Activated CD4-positive, alpha-beta T cell treated with anti-CD3 and anti-CD28 coated beads for 36 hours (primary cell): ENCODE results near the gene ARF5. TPM values are rescaled to one million over a fixed set of nuclear protein-coding genes. Genes with fewer than 3 reads are reported as not detected.

Experiments
- ATAC-seq: fragments of 200-7000 bp; cut with Tn5 transposase; one replicate; pipeline ENCODE4 v1.10.0; 2021; ENCODE audit warnings: mild to moderate bottlenecking, moderate library complexity
- CTCF ChIA-PET: fragments of 350-600 bp; sonication (Branson Sonifier 250); formaldehyde crosslinking; loops from one replicate; lab custom pipeline; 2021; ENCODE audit warnings: antibody characterized with exemption; lab: Charles Lee
- POLR2A ChIA-PET: fragments of 350-600 bp; sonication (Branson Sonifier 250); formaldehyde crosslinking; loops from one replicate; lab custom pipeline; 2021; ENCODE audit warnings: antibody characterized with exemption, inconsistent platforms; lab: Charles Lee
- DNase-seq: peaks from one replicate; pipeline ENCODE4 v3.0.0-alpha.2; 2020
- H3K27ac Mint-ChIP-seq: one replicate; pipeline ENCODE4 v1.8.0; 2021; ENCODE audit warnings: mixed read lengths
- H3K27me3 Mint-ChIP-seq: one replicate; pipeline ENCODE4 v1.8.0; 2021; ENCODE audit warnings: mixed read lengths
- H3K36me3 Mint-ChIP-seq: one replicate; pipeline ENCODE4 v1.8.0; 2021; ENCODE audit warnings: low read depth, mixed read lengths
- H3K4me1 Mint-ChIP-seq: one replicate; pipeline ENCODE4 v1.8.0; 2021; ENCODE audit warnings: mixed read lengths
- H3K4me3 Mint-ChIP-seq: one replicate; pipeline ENCODE4 v1.8.0; 2021; ENCODE audit warnings: mild to moderate bottlenecking, moderate library complexity, mixed read lengths
- H3K9me3 Mint-ChIP-seq: one replicate; pipeline ENCODE4 v1.8.0; 2021; ENCODE audit warnings: low read depth, mixed read lengths
- intact Hi-C, 2 experiments: fragments of 100-400 bp; cut with DNase I in 1 of 2; cut with micrococcal nuclease in 1 of 2; formaldehyde crosslinking; loops; one replicate each; pipeline versions ENCODE4 v1.14.2 to v1.15.1; 2022 to 2024; cut with DNase I, micrococcal nuclease
- total RNA-seq, 2 experiments: library from RNA; stranded (reverse); gene quantifications; one replicate each; pipeline ENCODE4 v1.2.3, GENCODE V29; 2021

Gene ARF5
- total RNA-seq, 2 experiments from 2014 or later: 113 to 115 TPM

- Mint-ChIP-seq H3K4me1 (peaks cover 33% of the 10 kb centered on the region), H3K36me3 (peaks cover 24% of the 10 kb centered on the region), H3K27me3 (no peaks in the 10 kb centered on the region), H3K27ac (peak overlapping the region; percentile 93), H3K9me3 (no peaks in the 10 kb centered on the region), H3K4me3 (peak overlapping the region; percentile 90)
- CTCF ChIA-PET: interaction anchor here (0.5 to 1.3 kb wide), 5 partner anchors 16 to 360 kb away, joined by 3 to 5 read pairs (median 4); no protein-coding TSS in a partner anchor
- intact Hi-C loops: loop anchor here (1.0 to 10.0 kb wide), 12 partner anchors 62 to 1466 kb away; partner anchors contain the start of genes ZNF800 (in 2 of the 2), CALU (in 1 of the 2), HILPDA (in 1 of the 2) and IMPDH1 (in 1 of the 2)
- DNase-seq (peak; percentile 54), ATAC-seq (peak; percentile 17)
- POLR2A ChIA-PET: no interaction called here
These were observed 679 bp downstream of the ARF5 start for GRCh38 chr7:127588697-127589482.

GRCh38 chr7:127589896-127590295 lies 1.7 kb downstream of the ARF5 start:
- Mint-ChIP-seq H3K36me3 (peaks cover 22% of the 10 kb centered on the region), H3K27me3 (no peaks in the 10 kb centered on the region), H3K27ac (peak overlapping the region; percentile 93), H3K4me1 (peaks cover 24% of the 10 kb centered on the region), H3K9me3 (no peaks in the 10 kb centered on the region), H3K4me3 (peak overlapping the region; percentile 90)
- POLR2A ChIA-PET: no interaction called here
- no peak for DNase-seq
- ATAC-seq: no peak
- intact Hi-C loops: loop anchor here (2.0 to 10.0 kb wide), 9 partner anchors 195 to 1465 kb away; partner anchors contain the start of genes CALU (in 1 of the 2), HILPDA (in 1 of the 2), IMPDH1 (in 1 of the 2) and LRRC4 (in 1 of the 2)
- CTCF ChIA-PET: interaction anchor here (0.8 kb wide), 1 partner anchor 242 kb away, joined by 5 read pairs; no protein-coding TSS in a partner anchor

GRCh38 chr7:127591189-127591588 lies 3.0 kb downstream of the ARF5 start:
- CTCF ChIA-PET: no interaction called here
- no peak for ATAC-seq
- intact Hi-C loops: no loop called here
- Mint-ChIP-seq H3K4me3 (no peak overlapping the region), H3K4me1 (peaks cover 19% of the 10 kb centered on the region), H3K27ac (no peak overlapping the region), H3K27me3 (no peaks in the 10 kb centered on the region), H3K36me3 (peaks cover 22% of the 10 kb centered on the region), H3K9me3 (no peaks in the 10 kb centered on the region)
- POLR2A ChIA-PET: no interaction called here
- no peak for DNase-seq

GRCh38 chr7:127591591-127591990 lies 3.4 kb downstream of the ARF5 start:
- CTCF ChIA-PET: interaction anchor here (0.5 kb wide), 1 partner anchor 86 kb away, joined by 5 read pairs; no protein-coding TSS in a partner anchor
- ATAC-seq (no peak), DNase-seq (no peak)
- intact Hi-C loops: no loop called here
- H3K27ac Mint-ChIP-seq: no peak overlapping the region
- H3K36me3 Mint-ChIP-seq: peaks cover 22% of the 10 kb centered on the region
- H3K4me3 Mint-ChIP-seq: no peak overlapping the region
- H3K4me1 Mint-ChIP-seq: peaks cover 19% of the 10 kb centered on the region
- POLR2A ChIA-PET: no interaction called here
- no peaks in the 10 kb centered on the region for H3K27me3 Mint-ChIP-seq
- no peaks in the 10 kb centered on the region for H3K9me3 Mint-ChIP-seq

GRCh38 chr7:127592550-127592949 lies 4.3 kb downstream of the ARF5 start:
- POLR2A ChIA-PET: no interaction called here
- Mint-ChIP-seq H3K27ac (no peak overlapping the region), H3K4me3 (no peak overlapping the region), H3K4me1 (peaks cover 11% of the 10 kb centered on the region), H3K27me3 (no peaks in the 10 kb centered on the region), H3K9me3 (no peaks in the 10 kb centered on the region), H3K36me3 (peaks cover 22% of the 10 kb centered on the region)
- ATAC-seq (no peak), DNase-seq (no peak)
- intact Hi-C loops: no loop called here
- CTCF ChIA-PET: interaction anchor here (0.8 kb wide), 1 partner anchor 63 kb away, joined by 3 read pairs; no protein-coding TSS in a partner anchor

- Mint-ChIP-seq H3K4me3 (no peak overlapping the region), H3K36me3 (peaks cover 22% of the 10 kb centered on the region), H3K27me3 (no peaks in the 10 kb centered on the region), H3K27ac (no peak overlapping the region), H3K9me3 (no peaks in the 10 kb centered on the region), H3K4me1 (peaks cover 6% of the 10 kb centered on the region)
- no peak for DNase-seq
- POLR2A ChIA-PET: no interaction called here
- intact Hi-C loops: no loop called here
- CTCF ChIA-PET: no interaction called here
- ATAC-seq: no peak
These were observed 6.3 kb downstream of the ARF5 start for GRCh38 chr7:127594490-127594889.

- intact Hi-C loops: no loop called here
- no peaks in the 10 kb centered on the region for H3K9me3 Mint-ChIP-seq
- H3K27me3 Mint-ChIP-seq: no peaks in the 10 kb centered on the region
- H3K4me1 Mint-ChIP-seq: no peaks in the 10 kb centered on the region
- ChIA-PET POLR2A (no interaction called here), CTCF (no interaction called here)
- peaks cover 12% of the 10 kb centered on the region for H3K36me3 Mint-ChIP-seq
- no peak for ATAC-seq
- no peak for DNase-seq
- no peak overlapping the region for H3K4me3 Mint-ChIP-seq
- no peak overlapping the region for H3K27ac Mint-ChIP-seq
These were observed 7.5 kb downstream of the ARF5 start for GRCh38 chr7:127595737-127596136.

GRCh38 chr7:127598318-127598717 lies 10.1 kb downstream of the ARF5 start:
- ChIA-PET CTCF (no interaction called here), POLR2A (no interaction called here)
- intact Hi-C loops: no loop called here
- no peaks in the 10 kb centered on the region for H3K27me3 Mint-ChIP-seq
- no peak overlapping the region for H3K27ac Mint-ChIP-seq
- H3K9me3 Mint-ChIP-seq: no peaks in the 10 kb centered on the region
- no peaks in the 10 kb centered on the region for H3K4me1 Mint-ChIP-seq
- H3K4me3 Mint-ChIP-seq: no peak overlapping the region
- H3K36me3 Mint-ChIP-seq: no peaks in the 10 kb centered on the region
- ATAC-seq (no peak), DNase-seq (peak; percentile 34)

- Mint-ChIP-seq H3K27ac (no peak overlapping the region), H3K4me1 (no peaks in the 10 kb centered on the region), H3K9me3 (no peaks in the 10 kb centered on the region), H3K36me3 (no peaks in the 10 kb centered on the region), H3K27me3 (no peaks in the 10 kb centered on the region), H3K4me3 (no peak overlapping the region)
- ChIA-PET CTCF (no interaction called here), POLR2A (no interaction called here)
- no peak for ATAC-seq
- DNase-seq: no peak
- intact Hi-C loops: no loop called here
These were observed 12.7 kb downstream of the ARF5 start for GRCh38 chr7:127600885-127601284.

- Mint-ChIP-seq H3K4me1 (no peaks in the 10 kb centered on the region), H3K27ac (no peak overlapping the region), H3K4me3 (no peak overlapping the region), H3K9me3 (no peaks in the 10 kb centered on the region), H3K27me3 (peaks cover 9% of the 10 kb centered on the region), H3K36me3 (no peaks in the 10 kb centered on the region)
- no peak for DNase-seq
- ATAC-seq: no peak
- ChIA-PET POLR2A (no interaction called here), CTCF (interaction anchor here (0.8 kb wide), 1 partner anchor 18 kb away, joined by 3 read pairs; no protein-coding TSS in a partner anchor)
- intact Hi-C loops: no loop called here
These were observed 20.2 kb downstream of the ARF5 start for GRCh38 chr7:127608446-127608845.

- H3K27ac Mint-ChIP-seq: no peak overlapping the region
- H3K9me3 Mint-ChIP-seq: no peaks in the 10 kb centered on the region
- H3K4me1 Mint-ChIP-seq: no peaks in the 10 kb centered on the region
- DNase-seq (no peak), ATAC-seq (no peak)
- POLR2A ChIA-PET: no interaction called here
- intact Hi-C loops: no loop called here
- CTCF ChIA-PET: no interaction called here
- no peaks in the 10 kb centered on the region for H3K36me3 Mint-ChIP-seq
- H3K4me3 Mint-ChIP-seq: no peak overlapping the region
- H3K27me3 Mint-ChIP-seq: peaks cover 11% of the 10 kb centered on the region
These were observed 21.1 kb downstream of the ARF5 start for GRCh38 chr7:127609297-127609696.

GRCh38 chr7:127612263-127612662 lies 24.1 kb downstream of the ARF5 start:
- H3K27ac Mint-ChIP-seq: no peak overlapping the region
- H3K27me3 Mint-ChIP-seq: peaks cover 17% of the 10 kb centered on the region
- no peaks in the 10 kb centered on the region for H3K4me1 Mint-ChIP-seq
- DNase-seq: no peak
- no peaks in the 10 kb centered on the region for H3K36me3 Mint-ChIP-seq
- ChIA-PET CTCF (no interaction called here), POLR2A (no interaction called here)
- intact Hi-C loops: no loop called here
- H3K4me3 Mint-ChIP-seq: no peak overlapping the region
- no peaks in the 10 kb centered on the region for H3K9me3 Mint-ChIP-seq
- no peak for ATAC-seq
